ENCODE data around the gene ZNF598.

Gene ZNF598

DNA sequence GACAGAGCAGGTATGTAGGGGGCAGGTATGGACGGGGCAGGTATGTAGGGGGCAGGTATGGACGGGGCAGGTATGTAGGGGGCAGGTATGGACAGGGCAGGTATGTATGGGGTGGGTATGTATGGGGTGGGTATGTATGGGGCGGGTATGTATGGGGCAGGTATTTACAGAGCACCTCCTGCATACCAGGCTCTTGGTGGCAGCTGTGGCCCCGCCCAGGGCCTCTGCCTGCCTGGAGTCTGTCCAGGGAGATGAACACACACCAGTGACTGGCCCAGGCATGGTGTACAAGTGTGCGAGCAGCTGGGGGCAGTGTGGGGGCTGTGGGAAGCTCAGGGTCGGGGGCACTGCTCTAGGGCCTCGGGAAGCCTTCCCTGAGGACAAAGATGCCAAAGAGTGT is 59.6 kb downstream of the ZNF598 start:
- no peak for DNase-seq

DNA sequence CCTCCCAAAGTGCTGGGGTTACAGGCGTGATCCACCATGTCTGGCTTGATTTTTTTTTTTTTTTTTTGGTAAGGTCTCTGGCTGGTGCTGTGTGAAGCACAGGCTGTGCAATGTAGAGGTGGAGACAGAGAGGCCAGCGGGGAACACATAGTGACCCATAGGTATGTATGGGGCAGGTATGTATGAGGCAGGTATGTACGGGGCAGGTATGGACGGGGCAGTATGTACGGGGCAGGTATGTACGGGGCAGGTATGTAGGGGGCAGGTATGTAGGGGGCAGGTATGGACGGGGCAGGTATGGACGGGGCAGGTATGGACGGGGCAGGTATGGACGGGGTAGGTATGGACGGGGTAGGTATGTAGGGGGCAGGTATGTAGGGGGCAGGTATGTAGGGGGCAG is 60.1 kb downstream of the ZNF598 start:
- no peak for DNase-seq

Measured in CD4-positive, alpha-beta T cell treated with Interleukin-4 for 4 hours (primary cell).